ENCODE data around the gene PPP1R13L.

PPP1R13L gene

DNA sequence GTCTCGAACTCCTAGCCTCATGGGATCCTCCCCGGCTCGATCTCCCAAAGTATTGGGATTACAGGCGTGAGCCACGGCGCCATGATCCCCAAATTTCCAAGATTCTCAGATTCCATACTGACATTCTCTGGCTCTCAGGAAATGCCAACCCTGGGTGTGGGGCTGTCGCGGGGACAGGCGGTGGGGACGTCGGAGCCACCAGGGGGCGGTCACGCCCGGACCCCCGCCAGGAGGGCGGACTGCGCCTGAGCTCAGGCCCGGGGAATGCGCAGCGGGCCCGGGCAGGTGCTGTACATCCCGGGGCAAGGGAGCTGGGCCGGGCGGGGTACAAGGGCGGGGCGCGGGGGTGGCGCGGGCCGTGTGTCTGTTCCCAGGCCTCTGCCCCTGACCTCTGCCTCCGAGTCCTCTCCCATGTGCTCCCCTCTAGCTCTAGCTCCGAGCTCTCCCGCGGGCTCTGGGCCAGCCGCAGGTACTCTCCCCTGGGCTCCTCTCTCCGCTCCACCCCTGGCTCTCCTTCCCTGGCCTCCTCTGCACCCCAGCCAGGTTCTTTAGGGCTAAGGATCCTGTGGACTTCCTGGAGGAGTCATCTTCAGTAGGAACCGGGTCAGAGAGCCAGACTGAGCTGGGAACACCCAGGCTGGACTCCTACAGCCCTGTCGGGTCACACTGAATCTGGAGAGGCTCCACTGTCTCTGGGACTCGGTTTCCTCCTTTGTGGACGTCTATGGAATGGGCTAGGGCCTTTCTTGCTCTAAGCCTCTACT, 2.4 kb downstream of the PPP1R13L start:
- no peak overlapping the region for H3K4me3 Mint-ChIP-seq
- H3K4me1 Mint-ChIP-seq: peaks cover 44% of the 10 kb centered on the region
- H3K27me3 Mint-ChIP-seq: peaks cover 28% of the 10 kb centered on the region
- no peak overlapping the region for H3K27ac Mint-ChIP-seq
- peaks cover 2% of the 10 kb centered on the region for H3K36me3 Mint-ChIP-seq
- no peaks in the 10 kb centered on the region for H3K9me3 Mint-ChIP-seq

DNA sequence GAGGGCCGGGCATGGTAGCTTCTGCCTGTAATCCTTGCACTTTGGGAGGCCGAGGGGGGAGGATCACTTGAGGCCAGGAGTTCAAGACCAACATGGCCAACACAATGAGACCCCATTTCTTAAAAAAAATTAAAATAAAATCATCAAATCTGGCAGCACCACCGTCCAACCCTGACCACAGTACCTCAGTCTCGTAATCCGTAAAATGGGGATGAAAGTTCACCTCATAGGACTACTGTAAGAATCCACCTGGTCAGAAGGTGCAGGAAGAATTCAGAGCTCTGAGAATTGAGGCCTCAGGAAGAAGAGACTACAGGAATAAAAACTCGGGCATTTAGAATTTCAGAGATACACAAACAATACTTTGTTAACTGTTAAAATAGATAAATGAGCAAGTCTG, 3.1 kb downstream of the PPP1R13L start:
- H3K4me1 Mint-ChIP-seq: peaks cover 41% of the 10 kb centered on the region
- H3K27ac Mint-ChIP-seq: no peak overlapping the region
- H3K4me3 Mint-ChIP-seq: no peak overlapping the region
- peaks cover 33% of the 10 kb centered on the region for H3K27me3 Mint-ChIP-seq
- no peaks in the 10 kb centered on the region for H3K9me3 Mint-ChIP-seq
- peaks cover 2% of the 10 kb centered on the region for H3K36me3 Mint-ChIP-seq

DNA sequence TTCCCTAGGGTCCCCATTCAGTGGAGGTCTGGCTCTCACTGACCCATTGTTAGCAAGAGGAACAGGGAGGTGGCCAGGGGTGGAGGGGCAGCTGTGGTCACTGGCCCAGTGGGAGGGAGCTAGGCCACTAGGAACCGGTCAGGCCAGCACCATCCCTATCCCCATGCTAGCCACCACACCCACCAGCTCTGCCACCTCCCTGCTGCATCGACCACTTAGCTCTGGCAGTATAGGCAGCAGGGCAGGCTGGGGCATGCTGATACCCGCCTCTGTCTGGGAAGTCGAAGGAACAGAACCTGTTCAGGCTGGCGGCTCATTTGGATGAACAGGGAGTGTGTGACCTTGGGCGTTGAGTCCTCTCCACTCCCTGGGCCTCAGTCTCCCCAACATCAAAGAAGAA, 4.7 kb downstream of the PPP1R13L start:
- peaks cover 31% of the 10 kb centered on the region for H3K27me3 Mint-ChIP-seq
- H3K9me3 Mint-ChIP-seq: no peaks in the 10 kb centered on the region
- H3K27ac Mint-ChIP-seq: no peak overlapping the region
- H3K4me3 Mint-ChIP-seq: no peak overlapping the region
- H3K4me1 Mint-ChIP-seq: peaks cover 30% of the 10 kb centered on the region
- peaks cover 2% of the 10 kb centered on the region for H3K36me3 Mint-ChIP-seq

DNA sequence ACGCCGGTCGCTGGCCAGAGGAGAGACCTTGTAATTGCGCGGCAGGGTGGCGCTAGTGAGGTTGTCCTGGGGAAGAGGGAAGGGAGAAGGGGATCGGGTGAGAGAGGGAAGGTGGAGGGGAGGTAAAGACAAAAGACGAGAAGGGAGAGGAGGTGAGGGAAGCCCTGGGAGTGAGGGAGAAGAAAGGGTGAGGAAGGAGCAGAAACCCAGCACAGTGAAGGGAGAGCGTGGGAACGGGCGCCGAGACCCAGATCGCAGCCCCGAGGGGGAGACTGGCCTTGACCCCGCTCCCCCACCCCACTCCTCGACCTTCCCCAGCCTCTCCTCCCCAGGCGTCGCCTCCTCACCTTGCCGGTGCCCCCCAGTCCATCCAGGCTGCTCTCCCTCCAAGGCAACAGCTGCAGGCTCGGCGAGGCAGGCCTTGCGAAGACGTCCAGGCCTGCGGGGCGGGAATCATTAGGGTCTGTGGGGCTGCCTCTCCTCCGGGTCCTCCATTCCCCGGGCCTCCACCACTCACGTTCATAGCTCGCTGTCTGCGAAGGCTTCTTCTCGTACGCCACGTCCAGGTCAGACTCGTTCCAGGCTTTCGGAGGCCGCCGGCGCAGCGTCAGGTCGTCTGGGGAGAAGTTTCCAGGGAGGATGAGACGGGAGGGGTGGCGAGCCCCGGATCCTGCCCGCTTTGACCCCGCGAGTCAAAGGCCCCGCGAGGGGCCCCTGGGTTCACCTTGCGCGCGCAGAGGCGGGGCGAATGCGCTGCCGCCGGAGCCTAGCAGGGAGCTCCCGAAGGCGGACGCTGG, 8.8 kb downstream of the PPP1R13L start:
- H3K36me3 Mint-ChIP-seq: peaks cover 2% of the 10 kb centered on the region
- no peak overlapping the region for H3K4me3 Mint-ChIP-seq
- peaks cover 15% of the 10 kb centered on the region for H3K27me3 Mint-ChIP-seq
- H3K4me1 Mint-ChIP-seq: peaks cover 12% of the 10 kb centered on the region
- H3K9me3 Mint-ChIP-seq: no peaks in the 10 kb centered on the region
- H3K27ac Mint-ChIP-seq: no peak overlapping the region

DNA sequence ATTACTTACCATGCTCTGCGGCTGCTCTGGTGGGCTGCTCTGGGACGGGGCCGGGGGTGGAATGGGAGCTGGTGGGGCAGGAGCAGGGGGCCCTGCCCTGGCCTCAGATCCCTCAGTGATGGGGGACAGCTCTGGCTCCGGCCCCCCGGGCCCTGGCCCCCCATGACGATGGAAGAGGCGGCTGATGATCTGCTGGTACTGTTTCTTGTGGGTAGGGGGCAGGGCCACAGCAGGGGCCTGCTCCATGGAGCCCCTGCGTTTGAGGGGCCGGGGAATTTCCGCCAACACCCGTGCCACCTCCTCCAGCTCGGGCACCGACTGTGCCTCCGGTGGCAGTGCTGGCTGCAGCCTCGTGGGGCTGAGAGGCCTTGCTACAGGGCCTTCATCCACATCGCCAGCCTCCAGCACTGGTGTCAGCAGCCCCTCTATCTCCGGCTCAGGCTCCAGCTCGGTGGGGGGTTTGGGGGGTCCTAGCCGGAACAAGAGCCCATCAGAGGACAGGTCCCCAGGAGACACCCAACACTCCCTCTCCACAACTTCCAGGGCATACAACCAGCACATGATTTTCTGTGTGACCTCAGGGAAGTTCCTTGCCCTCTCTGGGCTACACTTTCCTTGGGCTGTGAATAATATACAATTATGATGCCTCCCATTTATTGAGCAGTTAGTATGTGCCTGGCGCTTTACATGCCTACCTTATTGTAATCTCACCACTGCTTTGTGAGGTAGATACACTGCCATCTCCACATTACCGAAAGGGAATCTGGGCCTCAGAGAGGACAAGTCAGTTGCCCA, 12.8 kb downstream of the PPP1R13L start:
- Mint-ChIP-seq H3K4me1 (no peaks in the 10 kb centered on the region), H3K27me3 (peaks cover 4% of the 10 kb centered on the region), H3K9me3 (no peaks in the 10 kb centered on the region), H3K4me3 (no peak overlapping the region), H3K27ac (no peak overlapping the region), H3K36me3 (no peaks in the 10 kb centered on the region)

DNA sequence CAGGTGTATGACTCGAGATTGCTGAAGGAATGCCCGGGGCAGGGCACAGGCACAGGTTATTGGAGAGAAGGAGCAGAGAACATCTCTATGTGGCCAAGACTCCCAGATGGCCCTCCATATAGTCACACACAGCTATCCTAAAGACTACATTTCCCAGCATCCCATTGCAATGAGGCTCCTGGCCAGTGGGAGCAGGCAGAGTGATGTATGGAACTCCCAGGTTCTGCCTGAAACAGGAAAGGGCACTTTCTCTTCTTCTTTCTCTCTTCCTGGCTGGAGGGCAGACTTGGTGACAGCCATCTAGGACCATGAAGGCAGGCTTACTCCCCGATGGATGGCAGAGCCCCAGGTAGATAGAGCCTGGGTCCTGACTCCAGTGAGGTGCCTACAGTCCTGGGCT, 13.5 kb downstream of the PPP1R13L start:
- Mint-ChIP-seq H3K9me3 (no peaks in the 10 kb centered on the region), H3K4me3 (no peak overlapping the region), H3K27me3 (peaks cover 5% of the 10 kb centered on the region), H3K36me3 (no peaks in the 10 kb centered on the region), H3K4me1 (no peaks in the 10 kb centered on the region), H3K27ac (no peak overlapping the region)

DNA sequence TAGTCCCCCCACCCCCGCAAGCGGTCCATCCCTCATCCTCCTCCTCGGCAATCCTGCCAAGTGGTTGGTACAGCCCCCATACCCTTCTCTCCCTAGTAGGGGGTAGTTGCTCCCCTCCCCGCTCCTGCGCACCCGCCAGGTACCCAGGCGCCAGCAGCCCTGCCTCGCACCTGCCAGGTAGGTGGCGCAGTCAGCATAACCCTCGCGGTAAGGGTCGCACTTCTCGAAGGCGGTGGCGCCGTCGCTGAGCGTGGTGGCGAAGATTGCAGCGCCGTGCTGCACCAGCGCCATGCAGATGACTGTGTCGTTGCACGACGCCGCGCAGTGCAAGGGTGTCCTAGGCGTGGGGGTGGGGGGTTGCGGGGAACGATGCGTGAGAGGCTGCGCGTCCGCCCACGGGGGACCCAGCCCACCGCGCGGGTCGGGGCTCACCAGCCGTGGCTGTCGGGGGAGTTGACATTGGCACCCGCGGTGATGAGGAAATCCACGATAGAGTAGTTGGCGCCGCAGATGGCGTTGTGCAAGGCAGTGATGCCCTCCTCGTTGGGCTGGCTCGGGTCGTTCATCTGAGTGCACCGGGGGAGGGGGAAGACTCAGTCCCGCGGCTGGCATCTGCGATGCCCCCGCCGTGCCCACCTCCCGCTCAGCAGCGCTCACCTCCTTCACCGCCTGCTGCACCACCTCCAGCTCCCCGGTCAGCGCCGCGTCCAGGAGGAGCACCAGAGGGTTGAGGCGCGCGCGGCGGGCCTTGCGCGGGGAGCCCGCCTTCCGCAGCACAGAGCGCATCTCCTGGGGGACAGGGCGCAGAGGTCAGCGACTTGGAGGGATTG, 19.3 kb downstream of the PPP1R13L start:
- no peaks in the 10 kb centered on the region for H3K9me3 Mint-ChIP-seq
- H3K27ac Mint-ChIP-seq: no peak overlapping the region
- no peaks in the 10 kb centered on the region for H3K4me1 Mint-ChIP-seq
- peaks cover 19% of the 10 kb centered on the region for H3K27me3 Mint-ChIP-seq
- H3K4me3 Mint-ChIP-seq: no peak overlapping the region
- H3K36me3 Mint-ChIP-seq: no peaks in the 10 kb centered on the region

DNA sequence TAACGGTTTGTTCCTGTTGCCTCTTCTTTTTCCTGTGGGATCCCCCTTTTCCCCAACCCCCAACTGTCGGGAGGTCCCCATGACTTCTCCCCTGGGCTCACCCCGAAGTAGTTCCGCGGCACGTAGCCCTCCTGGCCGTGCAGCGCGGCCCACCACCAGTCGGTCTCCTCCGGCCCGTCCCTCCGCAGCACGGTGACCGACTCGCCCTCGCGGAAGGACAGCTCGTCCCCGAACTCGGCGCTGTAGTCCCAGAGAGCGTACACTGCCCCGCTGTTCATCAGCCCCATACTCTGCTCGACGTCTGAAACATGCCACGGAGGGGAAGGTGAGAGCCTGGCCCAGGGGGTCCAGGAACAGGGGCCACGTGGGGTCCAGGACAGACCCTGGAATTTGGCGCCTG, 22.4 kb downstream of the PPP1R13L start:
- Mint-ChIP-seq H3K9me3 (no peaks in the 10 kb centered on the region), H3K4me3 (no peak overlapping the region), H3K36me3 (no peaks in the 10 kb centered on the region), H3K4me1 (no peaks in the 10 kb centered on the region), H3K27ac (no peak overlapping the region), H3K27me3 (peaks cover 16% of the 10 kb centered on the region)

DNA sequence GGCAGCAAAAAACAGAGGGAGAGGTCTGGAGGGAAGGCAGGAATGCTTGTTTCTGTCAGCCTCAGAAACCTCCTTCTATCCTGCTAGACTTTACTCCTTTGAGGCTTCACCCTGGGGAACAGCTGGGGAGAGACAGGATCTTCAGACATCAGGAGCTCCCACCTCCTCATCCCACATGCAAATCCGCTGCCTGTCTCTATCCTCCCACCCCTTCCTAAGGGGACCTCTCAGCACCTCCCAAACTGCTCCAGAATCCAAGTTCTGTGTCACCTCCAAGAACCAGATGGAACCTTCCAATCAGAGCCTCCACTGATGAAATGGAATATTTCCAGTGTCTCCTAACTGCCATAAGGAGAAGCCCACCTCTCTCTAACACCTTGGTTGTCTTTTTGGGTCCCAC, 24.8 kb downstream of the PPP1R13L start:
- H3K4me1 Mint-ChIP-seq: no peaks in the 10 kb centered on the region

DNA sequence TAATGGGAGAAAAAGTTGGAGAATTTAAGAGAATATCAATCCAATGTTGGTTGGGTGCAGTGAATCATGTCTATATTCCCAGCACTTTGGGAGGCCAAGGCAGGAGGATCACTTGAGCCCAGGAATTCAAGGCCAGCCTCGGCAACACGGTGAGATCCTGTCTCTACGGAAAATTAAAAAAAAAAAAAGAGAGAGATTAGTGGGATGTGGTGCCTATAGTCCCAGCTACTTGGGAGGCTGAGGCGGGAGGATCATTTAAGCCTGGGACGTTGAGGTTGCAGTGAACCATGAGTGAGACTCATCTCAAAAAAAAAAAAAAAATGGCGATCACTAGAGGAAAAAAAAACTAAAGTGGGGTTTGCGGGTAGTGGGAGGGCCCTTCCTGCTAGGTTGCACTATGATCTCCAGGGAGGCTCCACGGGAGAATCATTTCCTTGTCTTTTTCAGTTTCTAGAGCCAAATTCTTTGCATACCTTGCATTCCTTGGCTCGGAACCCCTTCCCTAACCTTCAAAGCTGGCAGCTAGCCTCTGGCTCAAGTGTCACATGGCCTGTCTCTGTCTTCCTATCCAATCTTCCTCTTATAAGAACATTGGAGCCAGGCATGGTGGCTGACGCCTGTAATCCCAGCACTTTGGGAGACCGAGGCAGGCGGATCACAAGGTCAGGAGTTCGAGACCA, 28.7 kb downstream of the PPP1R13L start:
- H3K9me3 Mint-ChIP-seq: no peaks in the 10 kb centered on the region
- no peaks in the 10 kb centered on the region for H3K27me3 Mint-ChIP-seq
- no peak overlapping the region for H3K4me3 Mint-ChIP-seq
- H3K27ac Mint-ChIP-seq: peak overlapping the region; percentile 62
- H3K4me1 Mint-ChIP-seq: no peaks in the 10 kb centered on the region
- H3K36me3 Mint-ChIP-seq: no peaks in the 10 kb centered on the region

More for the DNA sequence above, 24.8 kb downstream of the PPP1R13L start:
- H3K27me3 Mint-ChIP-seq: peaks cover 9% of the 10 kb centered on the region
- no peaks in the 10 kb centered on the region for H3K36me3 Mint-ChIP-seq
- no peak overlapping the region for H3K27ac Mint-ChIP-seq
- H3K4me3 Mint-ChIP-seq: no peak overlapping the region
- H3K9me3 Mint-ChIP-seq: no peaks in the 10 kb centered on the region

DNA sequence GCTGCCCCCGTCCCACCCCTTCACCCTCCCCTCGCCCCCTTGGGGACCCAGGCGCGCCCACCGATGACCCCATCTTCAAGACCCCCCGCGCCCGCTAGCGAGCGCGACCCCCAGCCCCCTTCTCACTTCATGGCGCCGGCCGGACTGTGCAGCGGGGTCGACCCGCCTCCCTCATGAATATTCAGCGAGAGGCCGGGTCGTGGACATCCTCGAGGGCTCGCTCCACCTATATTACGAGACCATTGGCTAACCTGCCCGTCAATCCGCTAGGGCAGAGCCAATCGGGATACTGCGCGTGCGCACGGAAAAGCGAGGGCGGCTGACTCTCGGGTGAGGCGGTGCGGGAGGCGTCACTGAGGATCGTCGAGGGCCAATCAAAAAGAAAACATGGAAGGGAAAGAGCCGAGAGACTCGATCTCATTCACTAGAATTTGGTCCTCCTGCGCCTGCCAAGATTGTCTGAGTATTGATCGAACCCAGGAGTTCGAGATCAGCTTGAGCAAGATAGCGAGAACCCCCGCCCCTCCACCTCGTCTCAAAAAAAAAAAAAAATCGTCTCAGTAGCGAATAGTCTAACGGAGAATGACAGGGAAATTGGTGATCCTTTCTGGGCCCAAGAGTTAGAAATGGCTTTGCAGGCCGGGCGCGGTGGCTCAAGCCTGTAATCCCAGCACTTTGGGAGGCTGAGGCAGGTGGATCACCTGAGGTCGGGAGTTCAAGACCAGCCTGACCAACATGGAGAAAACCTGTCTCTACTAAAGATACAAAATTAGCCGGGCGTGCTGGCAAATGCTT, 34.3 kb downstream of the PPP1R13L start, which contains the start of gene ERCC2:
Gene ERCC2 (minus strand): TSS at position 164 of the 795 bp plus-strand sequence. CDS start 33 bp downstream, at position 131.
- H3K27me3 Mint-ChIP-seq: no peaks in the 10 kb centered on the region
- H3K27ac Mint-ChIP-seq: peak within 1 kb of the TSS; percentile 96
- H3K4me3 Mint-ChIP-seq: peak within 1 kb of the TSS; percentile 94
- H3K36me3 Mint-ChIP-seq: no peaks in the 10 kb centered on the region
- H3K9me3 Mint-ChIP-seq: no peaks in the 10 kb centered on the region
- H3K4me1 Mint-ChIP-seq: peaks cover 19% of the 10 kb centered on the region

DNA sequence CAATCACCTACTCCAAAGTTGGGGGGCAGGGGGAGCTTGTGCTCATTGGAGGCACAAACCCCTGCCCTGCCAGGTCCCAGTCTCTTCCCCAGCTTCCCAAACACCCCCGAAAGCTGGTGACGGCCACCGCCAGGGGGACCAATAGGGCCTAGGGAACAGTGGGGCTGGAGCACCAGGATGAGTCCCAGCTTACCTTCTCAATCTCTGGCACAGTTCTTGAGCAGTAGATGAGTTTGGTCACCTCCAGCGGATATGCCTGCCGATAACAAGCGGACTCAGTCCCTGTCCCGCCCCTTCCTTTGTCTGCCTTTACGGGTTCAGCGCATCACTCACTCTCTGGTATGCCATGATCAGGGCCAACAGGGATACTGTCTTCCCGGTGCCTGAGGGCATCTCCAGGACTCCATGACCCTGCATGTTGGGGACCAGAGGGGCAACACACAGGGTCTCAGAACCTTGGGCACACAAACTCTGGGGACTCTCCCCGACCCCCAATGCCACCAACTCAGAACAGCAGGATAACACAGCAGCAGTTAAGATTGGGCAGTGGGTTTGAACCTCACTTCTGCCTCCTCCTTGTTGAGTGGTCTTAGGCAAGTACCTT, 36.0 kb downstream of the PPP1R13L start:
- Mint-ChIP-seq H3K4me3 (peak overlapping the region; percentile 39), H3K27ac (no peak overlapping the region), H3K9me3 (no peaks in the 10 kb centered on the region)

DNA sequence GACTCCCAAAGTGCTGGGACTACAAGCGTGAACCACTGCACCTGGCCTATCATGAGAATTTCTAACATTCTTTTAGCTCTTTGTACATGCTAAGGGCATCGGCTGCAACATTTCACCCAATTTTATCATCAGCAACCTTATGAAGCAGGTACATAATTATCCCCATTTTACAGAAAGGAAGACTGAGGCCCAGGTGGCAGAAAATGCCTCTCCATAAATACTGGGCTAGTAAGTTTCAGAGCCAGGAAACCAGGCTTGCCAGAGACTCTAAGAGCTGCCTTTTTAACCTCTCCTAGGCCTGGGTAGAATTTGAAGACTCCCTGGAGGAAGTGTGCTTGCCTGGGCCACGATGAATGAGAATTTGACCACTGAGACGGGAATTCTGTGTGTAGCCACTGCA, 36.7 kb downstream of the PPP1R13L start:
- Mint-ChIP-seq H3K27ac (no peak overlapping the region), H3K27me3 (no peaks in the 10 kb centered on the region), H3K36me3 (no peaks in the 10 kb centered on the region), H3K9me3 (no peaks in the 10 kb centered on the region), H3K4me3 (peak overlapping the region; percentile 52), H3K4me1 (peaks cover 19% of the 10 kb centered on the region)

More for the DNA sequence above, 36.0 kb downstream of the PPP1R13L start:
- no peaks in the 10 kb centered on the region for H3K27me3 Mint-ChIP-seq
- H3K36me3 Mint-ChIP-seq: no peaks in the 10 kb centered on the region
- peaks cover 19% of the 10 kb centered on the region for H3K4me1 Mint-ChIP-seq

Measured in activated naive CD4-positive, alpha-beta T cell treated with anti-CD3 and anti-CD28 coated beads, Interleukin-2, amount 50 U/mL, for 24 hours (primary cell).